Fibroblast of skin of scalp (primary cell): ENCODE data around the gene RC3H2.

Experiments used
- DNase-seq: peaks from one replicate; pipeline ENCODE4 v3.0.0-alpha.2; 2013

The RC3H2 gene

DNA sequence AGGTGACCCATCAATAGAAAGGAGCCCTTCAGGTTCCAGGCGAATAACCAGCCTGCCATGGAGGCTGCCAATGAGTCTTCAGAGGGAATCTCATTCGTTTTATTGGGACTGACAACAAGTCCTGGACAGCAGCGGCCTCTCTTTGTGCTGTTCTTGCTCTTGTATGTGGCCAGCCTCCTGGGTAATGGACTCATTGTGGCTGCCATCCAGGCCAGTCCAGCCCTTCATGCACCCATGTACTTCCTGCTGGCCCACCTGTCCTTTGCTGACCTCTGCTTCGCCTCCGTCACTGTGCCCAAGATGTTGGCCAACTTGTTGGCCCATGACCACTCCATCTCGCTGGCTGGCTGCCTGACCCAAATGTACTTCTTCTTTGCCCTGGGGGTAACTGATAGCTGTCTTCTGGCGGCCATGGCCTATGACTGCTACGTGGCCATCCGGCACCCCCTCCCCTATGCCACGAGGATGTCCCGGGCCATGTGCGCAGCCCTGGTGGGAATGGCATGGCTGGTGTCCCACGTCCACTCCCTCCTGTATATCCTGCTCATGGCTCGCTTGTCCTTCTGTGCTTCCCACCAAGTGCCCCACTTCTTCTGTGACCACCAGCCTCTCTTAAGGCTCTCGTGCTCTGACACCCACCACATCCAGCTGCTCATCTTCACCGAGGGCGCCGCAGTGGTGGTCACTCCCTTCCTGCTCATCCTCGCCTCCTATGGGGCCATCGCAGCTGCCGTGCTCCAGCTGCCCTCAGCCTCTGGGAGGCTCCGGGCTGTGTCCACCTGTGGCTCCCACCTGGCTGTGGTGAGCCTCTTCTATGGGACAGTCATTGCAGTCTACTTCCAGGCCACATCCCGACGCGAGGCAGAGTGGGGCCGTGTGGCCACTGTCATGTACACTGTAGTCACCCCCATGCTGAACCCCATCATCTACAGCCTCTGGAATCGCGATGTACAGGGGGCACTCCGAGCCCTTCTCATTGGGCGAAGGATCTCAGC is 104.8 kb downstream of the RC3H2 start, which contains the start of gene OR1K1:
Gene OR1K1, plus strand, starts transcription at position 58 of the 995 bp plus-strand sequence. Its CDS starts 0 bp downstream, at position 58.
- DNase-seq, result no peak

DNA sequence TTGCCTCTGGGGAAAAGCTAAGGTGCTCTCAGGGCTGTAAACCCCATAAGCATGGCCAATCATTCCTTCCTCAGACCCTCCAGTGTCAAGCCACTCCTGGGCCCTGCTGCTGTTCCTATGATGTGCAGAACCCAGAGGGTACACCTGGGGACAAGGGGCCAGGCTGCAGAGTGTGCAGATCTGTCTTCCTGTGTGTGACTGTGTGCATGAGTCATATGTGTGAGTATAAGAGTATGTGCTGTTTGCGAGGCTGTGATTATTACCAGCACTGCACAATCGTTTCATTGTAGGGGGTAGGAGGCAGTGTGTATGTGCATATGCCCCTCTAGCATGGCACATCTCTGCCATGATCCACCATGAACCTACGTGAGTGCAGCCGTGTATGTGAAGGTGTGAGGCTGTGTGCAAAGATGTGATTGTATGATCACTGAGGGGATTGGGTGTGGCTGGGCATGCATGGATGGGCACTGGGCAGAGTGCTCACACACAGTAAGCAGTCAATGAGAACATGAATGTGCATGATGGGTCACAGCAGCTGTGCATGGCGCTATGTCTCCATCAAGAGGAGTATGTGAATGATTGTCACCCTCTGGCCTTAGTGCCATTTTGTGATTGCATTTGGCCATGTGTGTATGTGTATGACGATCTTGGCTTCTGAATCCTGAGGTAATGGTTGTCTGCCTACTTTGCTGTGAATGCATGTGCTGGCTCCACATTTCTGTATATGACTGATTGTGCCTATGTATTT is 107.7 kb downstream of the RC3H2 start:
- DNase-seq, result no peak
